KMS-11 (cell line): ENCODE results near the gene ARL10.
A peak's percentile ranks its signal among the peaks of the same experiment; 100 is the strongest.
"Not testable (repeated sequence)": the region's sequence is repeated elsewhere in the genome, so short reads cannot be mapped to it uniquely, and the experiment has no call there.

Source experiments
- H2AFZ ChIP-seq: fragments of 200-600 bp; sonication (generic); 2 replicates; pipeline ENCODE4 v1.6.1; 2016; ENCODE audit warnings: antibody characterized with exemption, mixed run types, low read depth
- H3K27ac ChIP-seq: fragments of 200-600 bp; sonication (generic); 2 replicates; pipeline ENCODE4 v1.6.1; 2016; ENCODE audit warnings: mild to moderate bottlenecking, mixed run types
- H3K27me3 ChIP-seq: fragments of 200-600 bp; sonication (generic); 2 replicates; pipeline ENCODE4 v1.6.1; 2017; ENCODE audit warnings: mild to moderate bottlenecking, low read depth, mixed run types, moderate library complexity; ENCODE audit not compliant: insufficient read depth
- H3K36me3 ChIP-seq: fragments of 200-600 bp; sonication (generic); 2 replicates; pipeline ENCODE4 v1.6.1; 2017; ENCODE audit warnings: mild to moderate bottlenecking, mixed run types; ENCODE audit not compliant: insufficient read depth
- H3K4me1 ChIP-seq: fragments of 200-600 bp; sonication (generic); 2 replicates; pipeline ENCODE4 v1.6.1; 2016; ENCODE audit warnings: mild to moderate bottlenecking, low read depth, mixed run types; ENCODE audit not compliant: poor library complexity, severe bottlenecking
- H3K4me2 ChIP-seq: fragments of 200-600 bp; sonication (generic); 2 replicates; pipeline ENCODE4 v1.7.0; 2016; ENCODE audit warnings: mild to moderate bottlenecking, mixed run types
- H3K4me3 ChIP-seq: fragments of 200-600 bp; sonication (generic); IDR thresholded peaks from 2 replicates; pipeline ENCODE4 v1.6.1; 2017; ENCODE audit warnings: low read depth, low read length, mixed read lengths; ENCODE audit not compliant: insufficient read depth
- H3K79me2 ChIP-seq: fragments of 200-600 bp; sonication (generic); 2 replicates; pipeline ENCODE4 v1.6.1; 2016; ENCODE audit warnings: low read depth, mixed run types; ENCODE audit not compliant: insufficient read depth
- H3K9ac ChIP-seq: fragments of 200-600 bp; sonication (generic); 2 replicates; pipeline ENCODE4 v1.6.1; 2016; ENCODE audit warnings: mild to moderate bottlenecking, mixed run types
- H4K20me1 ChIP-seq: fragments of 200-600 bp; sonication (generic); 2 replicates; pipeline ENCODE4 v1.6.1; 2016; ENCODE audit warnings: mild to moderate bottlenecking, mixed run types; ENCODE audit not compliant: insufficient read depth
- CTCF ChIP-seq: fragments of 200-600 bp; sonication (generic); conservative IDR thresholded peaks from 2 replicates; pipeline ENCODE4 v1.6.1; 2017; ENCODE audit warnings: low read depth, mild to moderate bottlenecking, antibody characterized with exemption, low read length, moderate library complexity, mixed read lengths

The ARL10 gene

GRCh38 chr5:176406436-176407052 is 41.3 kb downstream of the ARL10 start:
- no peak for TF ChIP-seq CTCF
- no peak overlapping the region for H2AFZ ChIP-seq

GRCh38 chr5:176407456-176408251 is 42.4 kb downstream of the ARL10 start:
- H3K27ac ChIP-seq = peak overlapping the region; percentile 94
- H3K4me2 ChIP-seq = peak overlapping the region; percentile 82
- no peak for TF ChIP-seq CTCF
- H3K4me3 ChIP-seq = no peak overlapping the region
- no peaks in the 10 kb centered on the region for H3K36me3 ChIP-seq
- H3K9ac ChIP-seq = peak overlapping the region; percentile 60
- H4K20me1 ChIP-seq = no peaks in the 10 kb centered on the region
- H3K27me3 ChIP-seq = no peaks in the 10 kb centered on the region
- H3K4me1 ChIP-seq = peaks cover 54% of the 10 kb centered on the region
- no peaks in the 10 kb centered on the region; the same call in 1 of the 2 replicates for H3K79me2 ChIP-seq
- H2AFZ ChIP-seq = no peak overlapping the region

More at GRCh38 chr5:176406436-176407052, 41.3 kb downstream of the ARL10 start:
- H3K4me1 ChIP-seq = peaks cover 52% of the 10 kb centered on the region
- peak overlapping the region; percentile 82 for H3K4me2 ChIP-seq
- H3K9ac ChIP-seq = peak overlapping the region; percentile 60; the same call in 1 of the 2 replicates
- no peaks in the 10 kb centered on the region for H3K27me3 ChIP-seq
- H3K4me3 ChIP-seq = no peak overlapping the region
- peak overlapping the region; percentile 94 for H3K27ac ChIP-seq
- no peaks in the 10 kb centered on the region for H4K20me1 ChIP-seq
- no peaks in the 10 kb centered on the region for H3K79me2 ChIP-seq
- no peaks in the 10 kb centered on the region for H3K36me3 ChIP-seq

- not testable (repeated sequence) for H3K4me3 ChIP-seq, H3K79me2 ChIP-seq, H3K27me3 ChIP-seq, H3K36me3 ChIP-seq, H3K9ac ChIP-seq, H4K20me1 ChIP-seq, H3K4me2 ChIP-seq, H2AFZ ChIP-seq
- Histone ChIP-seq H3K4me1 (peaks cover 54% of the 10 kb centered on the region), H3K27ac (peak overlapping the region; percentile 94; the same call in 1 of the 2 replicates)
These were observed 42.9 kb downstream of the ARL10 start for GRCh38 chr5:176408252-176408573.

- Histone ChIP-seq H3K4me3 (no peak overlapping the region), H3K27ac (no peak overlapping the region; the same call in 1 of the 2 replicates), H2AFZ (no peak overlapping the region), H3K79me2 (no peaks in the 10 kb centered on the region; the same call in 1 of the 2 replicates), H3K4me1 (peaks cover 54% of the 10 kb centered on the region), H3K9ac (no peak overlapping the region), H3K36me3 (no peaks in the 10 kb centered on the region), H4K20me1 (no peaks in the 10 kb centered on the region), H3K4me2 (no peak overlapping the region; the same call in 1 of the 2 replicates), H3K27me3 (no peaks in the 10 kb centered on the region)
- no peak for TF ChIP-seq CTCF
These were observed 43.3 kb downstream of the ARL10 start for GRCh38 chr5:176408590-176408989.

- H4K20me1 ChIP-seq = no peaks in the 10 kb centered on the region
- no peaks in the 10 kb centered on the region for H3K36me3 ChIP-seq
- H3K27me3 ChIP-seq = no peaks in the 10 kb centered on the region
- no peak overlapping the region for H3K4me2 ChIP-seq
- H3K79me2 ChIP-seq = peaks cover 5% of the 10 kb centered on the region
- peaks cover 55% of the 10 kb centered on the region for H3K4me1 ChIP-seq
- H3K9ac ChIP-seq = no peak overlapping the region
- no peak overlapping the region for H3K4me3 ChIP-seq
- H3K27ac ChIP-seq = no peak overlapping the region
- no peak overlapping the region for H2AFZ ChIP-seq
- no peak for TF ChIP-seq CTCF
These were observed 44.5 kb downstream of the ARL10 start for GRCh38 chr5:176409765-176410164.
